GM12801 (cell line): Measurements from ENCODE around the gene PTPRS.

ENCODE experiments used
- TF ChIP-seq, protein P1 (sequence below): IDR thresholded peaks from one replicate; pipeline ENCODE4 v1.5.1; 2011; ENCODE audit warnings: control low read depth; ENCODE audit not compliant: insufficient read length; ENCODE audit errors: extremely low read depth

Gene PTPRS

DNA sequence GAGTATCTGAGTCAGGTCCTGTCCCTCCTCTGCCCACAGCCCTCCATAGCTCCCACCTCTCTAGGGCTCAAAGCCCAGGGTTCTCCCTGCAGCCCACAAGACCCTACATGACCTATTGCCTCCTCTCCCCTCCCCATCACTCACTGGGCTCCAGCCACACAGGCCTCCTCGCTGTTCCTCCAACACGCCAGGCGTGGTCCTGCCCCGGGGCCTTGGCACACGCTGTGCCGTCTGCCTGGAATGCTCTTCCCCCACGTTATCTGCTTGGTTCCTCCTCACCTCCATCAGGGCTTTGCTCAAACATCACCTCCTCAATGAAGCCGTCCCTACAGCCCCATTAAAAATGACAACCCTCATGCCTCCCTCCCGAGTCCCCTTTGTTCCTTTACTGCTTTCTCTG lies 21.1 kb downstream of the PTPRS start:
- TF ChIP-seq, protein P1, sequence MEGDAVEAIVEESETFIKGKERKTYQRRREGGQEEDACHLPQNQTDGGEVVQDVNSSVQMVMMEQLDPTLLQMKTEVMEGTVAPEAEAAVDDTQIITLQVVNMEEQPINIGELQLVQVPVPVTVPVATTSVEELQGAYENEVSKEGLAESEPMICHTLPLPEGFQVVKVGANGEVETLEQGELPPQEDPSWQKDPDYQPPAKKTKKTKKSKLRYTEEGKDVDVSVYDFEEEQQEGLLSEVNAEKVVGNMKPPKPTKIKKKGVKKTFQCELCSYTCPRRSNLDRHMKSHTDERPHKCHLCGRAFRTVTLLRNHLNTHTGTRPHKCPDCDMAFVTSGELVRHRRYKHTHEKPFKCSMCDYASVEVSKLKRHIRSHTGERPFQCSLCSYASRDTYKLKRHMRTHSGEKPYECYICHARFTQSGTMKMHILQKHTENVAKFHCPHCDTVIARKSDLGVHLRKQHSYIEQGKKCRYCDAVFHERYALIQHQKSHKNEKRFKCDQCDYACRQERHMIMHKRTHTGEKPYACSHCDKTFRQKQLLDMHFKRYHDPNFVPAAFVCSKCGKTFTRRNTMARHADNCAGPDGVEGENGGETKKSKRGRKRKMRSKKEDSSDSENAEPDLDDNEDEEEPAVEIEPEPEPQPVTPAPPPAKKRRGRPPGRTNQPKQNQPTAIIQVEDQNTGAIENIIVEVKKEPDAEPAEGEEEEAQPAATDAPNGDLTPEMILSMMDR = no peak

DNA sequence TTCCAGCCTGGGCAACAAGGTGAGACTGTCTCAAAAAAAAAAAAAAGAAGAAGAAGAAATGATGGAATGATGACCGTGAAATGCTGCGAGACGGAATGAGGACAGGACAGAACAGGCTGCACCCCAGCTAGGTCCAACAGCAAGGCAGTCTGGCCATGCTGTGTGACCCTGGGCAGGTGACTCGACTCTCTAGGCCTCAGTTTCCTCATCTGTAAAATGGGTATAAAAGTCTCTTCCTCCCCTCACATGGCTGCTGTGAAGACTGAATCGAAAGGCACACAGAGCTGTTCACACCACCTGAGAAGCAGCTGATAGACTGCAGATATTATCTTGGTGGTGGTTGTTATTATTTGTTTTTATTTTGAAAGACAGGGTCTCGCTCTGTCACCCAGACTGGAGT lies 22.3 kb downstream of the PTPRS start:
- TF ChIP-seq, protein P1 = no peak

DNA sequence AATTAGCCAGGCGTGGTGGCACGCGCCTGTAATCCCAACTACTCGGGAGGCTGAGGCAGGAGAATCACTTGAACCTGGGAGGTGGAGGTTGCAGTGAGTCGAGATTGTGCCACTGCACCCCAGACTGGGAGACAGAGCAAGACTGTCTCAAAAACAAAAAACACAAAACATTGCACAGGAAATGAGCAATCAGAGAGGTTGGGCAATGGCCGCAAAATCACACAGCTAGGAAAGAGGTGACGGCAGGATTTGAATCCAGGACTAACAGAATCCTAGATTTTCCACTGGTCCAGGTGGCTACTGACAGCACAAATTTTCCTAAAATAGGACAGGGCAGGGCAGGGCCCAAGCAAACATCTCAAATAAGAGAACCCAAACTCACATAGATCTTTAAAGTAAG lies 23.3 kb downstream of the PTPRS start:
- TF ChIP-seq, protein P1 = no peak

DNA sequence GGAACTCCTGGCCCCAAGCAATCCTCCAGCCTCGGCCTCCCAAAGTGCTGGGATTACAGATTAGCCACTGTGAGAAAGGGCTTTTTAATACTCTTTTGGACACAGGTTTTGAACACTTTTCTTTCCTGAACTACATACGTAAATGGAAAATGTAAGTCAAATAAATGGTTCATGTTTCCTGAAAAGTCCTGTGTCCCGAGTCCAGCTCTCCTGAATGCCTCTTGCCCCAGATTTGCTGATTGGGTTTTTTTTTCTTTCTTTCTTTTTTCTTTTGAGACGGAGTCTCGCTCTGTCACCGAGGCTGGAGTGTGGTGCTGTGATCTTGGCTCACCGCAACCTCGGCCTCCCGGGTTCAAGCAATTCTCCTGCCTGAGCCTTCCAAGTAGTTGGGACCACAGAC lies 24.5 kb downstream of the PTPRS start:
- TF ChIP-seq, protein P1 = no peak

DNA sequence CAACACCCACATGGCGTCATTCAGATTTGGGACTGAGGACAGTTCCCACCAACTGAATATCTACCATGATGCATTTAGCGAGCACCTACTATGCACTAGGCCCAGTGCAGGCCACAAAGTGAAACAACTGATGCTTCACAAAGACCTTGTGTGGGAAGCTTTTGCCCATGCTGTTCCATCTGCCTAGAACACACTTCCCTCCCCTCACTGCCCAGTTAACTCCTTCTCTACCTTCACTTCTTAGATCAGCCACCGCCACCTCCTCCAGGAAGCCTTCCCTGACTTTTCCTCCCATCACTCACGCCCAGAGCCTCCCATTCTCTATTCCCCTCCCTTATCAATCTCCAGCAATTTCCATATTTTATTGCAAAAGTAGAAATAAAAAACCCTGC lies 25.7 kb downstream of the PTPRS start:
- TF ChIP-seq, protein P1 = no peak

DNA sequence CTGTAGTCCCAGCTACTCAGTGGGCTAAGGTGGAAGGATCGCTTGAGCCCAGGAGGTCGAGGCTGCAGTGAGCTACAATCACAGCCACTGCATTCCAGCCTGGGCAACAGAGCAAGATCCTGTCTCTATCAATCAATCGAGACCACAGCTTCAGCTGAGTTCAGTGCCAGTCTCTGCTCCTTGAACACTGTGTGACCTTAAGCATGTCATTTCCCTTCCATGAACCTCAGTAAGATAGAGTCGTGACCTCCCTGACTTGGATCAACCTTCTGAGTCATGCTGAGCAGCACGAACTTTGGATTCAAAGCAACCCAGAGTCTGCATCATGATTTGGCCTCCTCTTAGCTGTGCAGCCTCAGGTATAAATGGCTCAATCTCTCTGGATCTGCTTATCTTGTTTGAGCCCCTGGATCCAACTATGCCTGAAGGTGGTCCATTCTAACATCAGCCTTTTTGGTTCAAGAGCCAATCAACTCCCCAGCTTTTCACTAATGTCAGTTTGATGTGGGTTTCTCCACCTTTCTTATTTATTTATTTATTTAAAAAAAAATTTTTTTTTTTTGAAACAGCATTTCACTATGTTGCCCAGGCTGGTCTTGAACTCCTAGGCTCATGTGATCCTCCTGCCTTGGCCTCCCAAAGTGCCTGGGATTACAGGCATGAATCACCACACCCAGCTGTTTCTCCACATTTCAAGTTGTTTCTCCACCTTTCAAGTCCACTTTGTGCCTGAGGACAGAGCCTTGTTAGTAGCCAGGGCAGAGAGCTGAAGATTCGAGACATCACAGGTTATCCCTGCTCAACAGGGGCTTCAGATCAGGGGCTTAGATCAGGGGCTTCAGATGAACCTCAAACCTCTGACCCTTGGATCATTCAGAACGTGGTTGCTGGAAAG lies 26.4 kb downstream of the PTPRS start:
- TF ChIP-seq, protein P1 = no peak

DNA sequence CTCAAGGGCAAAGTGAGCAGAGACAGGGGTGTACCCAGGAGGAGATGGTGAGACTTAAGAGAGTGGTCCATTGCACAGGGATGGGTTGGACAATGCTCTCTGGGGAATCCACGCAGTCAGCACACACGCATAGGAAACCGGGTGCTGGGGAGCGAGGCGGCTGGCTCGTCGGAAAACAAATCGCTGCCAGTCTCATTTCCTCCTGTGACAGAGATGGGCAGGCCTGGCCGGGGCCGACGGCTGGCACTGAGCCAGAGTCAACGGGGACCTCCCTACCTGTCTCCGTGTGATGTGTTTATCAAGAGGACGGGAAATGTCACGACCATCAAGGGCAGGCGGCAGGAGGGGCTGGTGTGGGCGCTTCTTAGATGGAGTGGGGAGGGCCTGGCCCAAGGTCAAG lies 27.3 kb downstream of the PTPRS start:
- TF ChIP-seq, protein P1 = no peak

DNA sequence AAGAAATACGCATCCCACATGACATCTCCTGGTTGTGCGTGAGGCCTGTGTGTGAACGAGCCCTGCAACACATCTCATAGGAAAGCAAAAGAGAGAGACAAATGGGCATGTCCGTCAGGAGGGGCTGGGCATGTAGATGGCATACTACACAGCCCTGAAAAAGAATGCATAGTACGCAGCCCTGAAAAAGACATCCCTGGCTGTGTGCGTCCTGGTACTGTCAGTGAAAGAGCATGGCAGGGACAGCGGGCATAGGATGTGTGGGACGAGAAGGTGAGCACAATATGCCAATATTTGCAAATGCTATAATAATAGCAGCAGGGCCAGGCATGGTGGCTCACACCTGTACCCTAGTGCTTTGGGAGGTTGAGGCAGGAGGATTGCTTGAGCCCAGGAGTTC lies 28.6 kb downstream of the PTPRS start:
- TF ChIP-seq, protein P1 = no peak
